Adipocyte (in vitro differentiated cells): ENCODE data around the gene DSG4.

Experiments used
- DNase-seq: peaks from one replicate; pipeline ENCODE4 v3.0.0-alpha.2; 2015; ENCODE audit warnings: low read depth
- H3K27me3 ChIP-seq: replicated peaks from 2 replicates; pipeline ENCODE4 v1.7.0; 2013; ENCODE audit warnings: mild to moderate bottlenecking, low read length, moderate library complexity; ENCODE audit not compliant: control insufficient read depth, insufficient read depth
- H3K36me3 ChIP-seq: 2 replicates; pipeline ENCODE4 v1.7.0; 2013; ENCODE audit warnings: low read length, mild to moderate bottlenecking, moderate library complexity; ENCODE audit not compliant: control insufficient read depth, insufficient read depth, severe bottlenecking
- H3K4me1 ChIP-seq: 2 replicates; pipeline ENCODE4 v1.7.0; 2013; ENCODE audit warnings: mild to moderate bottlenecking, low read length, moderate library complexity; ENCODE audit not compliant: control insufficient read depth, insufficient read depth
- H3K4me3 ChIP-seq: 2 replicates; pipeline ENCODE4 v1.7.0; 2013; ENCODE audit warnings: mild to moderate bottlenecking, low read length, moderate library complexity
- H3K9ac ChIP-seq: 2 replicates; pipeline ENCODE4 v1.7.0; 2013; ENCODE audit warnings: mild to moderate bottlenecking, low read length, moderate library complexity
- H3K9me3 ChIP-seq: 2 replicates; pipeline ENCODE4 v1.7.0; 2013; ENCODE audit warnings: mild to moderate bottlenecking, low read length, moderate library complexity; ENCODE audit not compliant: control insufficient read depth

DSG4 gene

DNA sequence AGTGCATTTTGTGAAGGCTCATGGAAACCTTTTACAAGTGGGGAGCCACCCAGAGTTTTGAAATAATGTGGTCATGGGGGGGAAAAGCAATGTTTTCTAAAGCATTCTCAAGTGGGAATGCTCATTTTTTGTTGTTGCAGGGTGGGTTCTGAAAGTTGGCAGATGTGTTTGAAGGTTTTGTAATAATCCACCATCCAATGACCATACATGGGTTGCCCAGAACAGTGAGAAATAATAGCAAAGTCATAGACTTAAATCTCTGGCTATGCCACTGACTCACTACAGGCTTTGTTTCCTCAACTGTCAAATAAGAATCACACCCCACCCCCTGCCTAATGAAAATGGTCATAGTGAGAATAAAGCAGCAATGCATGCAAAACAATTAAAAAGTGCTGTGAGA, 73.8 kb downstream of the DSG4 start:
- Histone ChIP-seq H3K27me3 (no peaks in the 10 kb centered on the region), H3K4me1 (no peaks in the 10 kb centered on the region), H3K9ac (no peak overlapping the region), H3K9me3 (no peaks in the 10 kb centered on the region), H3K4me3 (no peak overlapping the region), H3K36me3 (no peaks in the 10 kb centered on the region)
- no peak for DNase-seq

GRCh38 chr18:31451625-31452024, 75.0 kb downstream of the DSG4 start:
- Histone ChIP-seq H3K4me3 (no peak overlapping the region), H3K4me1 (no peaks in the 10 kb centered on the region), H3K27me3 (no peaks in the 10 kb centered on the region), H3K36me3 (no peaks in the 10 kb centered on the region), H3K9ac (no peak overlapping the region), H3K9me3 (no peaks in the 10 kb centered on the region)
- no peak for DNase-seq

GRCh38 chr18:31454066-31454708, 77.6 kb downstream of the DSG4 start:
- Histone ChIP-seq H3K9me3 (no peaks in the 10 kb centered on the region), H3K36me3 (no peaks in the 10 kb centered on the region), H3K4me3 (no peak overlapping the region), H3K27me3 (no peaks in the 10 kb centered on the region), H3K4me1 (no peaks in the 10 kb centered on the region), H3K9ac (no peak overlapping the region)
- DNase-seq: no peak
